SJCRH30 (cell line): Measurements from ENCODE around the gene AKAIN1. TPM values are rescaled to one million over a fixed set of nuclear protein-coding genes. Genes with fewer than 3 reads are reported as not detected.

Experiments used
- DNase-seq, 2 experiments: peaks; one replicate each; pipeline ENCODE4 v3.0.0-alpha.2; 2015 to 2020
- H3K27ac ChIP-seq: fragments of 250-450 bp; sonication (Bioruptor Pico); 2 replicates; pipeline ENCODE4 v1.5.1; 2020; ENCODE audit warnings: mild to moderate bottlenecking, moderate library complexity
- H3K27me3 ChIP-seq: fragments of 250-450 bp; sonication (Bioruptor Pico); 2 replicates; pipeline ENCODE4 v1.5.1; 2020; ENCODE audit warnings: mild to moderate bottlenecking, moderate library complexity
- H3K36me3 ChIP-seq: fragments of 250-450 bp; sonication (Bioruptor Pico); 2 replicates; pipeline ENCODE4 v1.5.1; 2020; ENCODE audit warnings: mild to moderate bottlenecking, moderate library complexity
- H3K4me1 ChIP-seq: fragments of 250-450 bp; sonication (Bioruptor Pico); 2 replicates; pipeline ENCODE4 v1.5.1; 2020; ENCODE audit warnings: mild to moderate bottlenecking, moderate library complexity
- H3K4me3 ChIP-seq: fragments of 250-450 bp; sonication (Bioruptor Pico); 2 replicates; pipeline ENCODE4 v1.5.1; 2020; ENCODE audit warnings: mild to moderate bottlenecking, moderate library complexity
- H3K9me3 ChIP-seq: fragments of 250-450 bp; sonication (Bioruptor Pico); replicated peaks from 2 replicates; pipeline ENCODE4 v1.5.1; 2020; ENCODE audit warnings: mild to moderate bottlenecking, moderate library complexity
- total RNA-seq: library from RNA; depleted of rRNA; stranded (reverse); fragments of >200 nt; shearing (Covaris generic); gene quantifications from 2 replicates; pipeline ENCODE4 v1.2.3, GENCODE V29; 2014; rRNA removed

Gene AKAIN1, protein sequence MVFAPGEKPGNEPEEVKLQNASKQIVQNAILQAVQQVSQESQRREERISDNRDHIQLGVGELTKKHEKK
- not detected in 2 replicates for total RNA-seq

DNA sequence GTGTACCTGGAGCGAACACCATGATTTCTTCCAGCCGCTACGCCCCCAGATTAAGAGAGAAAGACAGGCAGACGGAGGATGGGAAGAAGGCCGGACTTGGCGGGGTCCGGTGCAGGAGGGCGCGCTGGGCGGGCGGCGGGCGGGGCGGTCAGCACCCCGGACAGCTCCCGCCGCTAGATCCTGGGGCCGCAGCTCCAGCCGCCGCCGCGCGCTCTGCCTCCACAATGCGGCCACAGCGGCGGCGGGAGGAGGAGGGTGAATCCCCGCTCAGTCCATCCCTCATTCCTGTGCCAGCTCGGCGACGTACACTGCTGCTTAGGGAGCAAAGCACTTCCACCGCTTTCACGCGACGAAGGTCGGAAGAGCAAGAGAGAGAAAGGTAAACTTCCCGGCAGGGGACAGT lies at the start of gene AKAIN1:
Gene AKAIN1 (minus strand): TSS at position 226 of the 403 bp plus-strand sequence. CDS start 204 bp downstream, at position 22.
- Histone ChIP-seq H3K27me3 (no peaks in the 10 kb centered on the region), H3K9me3 (no peaks in the 10 kb centered on the region), H3K4me1 (no peaks in the 10 kb centered on the region), H3K4me3 (no peak within 1 kb of the TSS), H3K27ac (no peak within 1 kb of the TSS), H3K36me3 (no peaks in the 10 kb centered on the region)
- no peak for DNase-seq

GRCh38 chr18:5244941-5245340 lies 47.9 kb upstream of the AKAIN1 start:
- Histone ChIP-seq H3K27ac (no peak overlapping the region), H3K36me3 (no peaks in the 10 kb centered on the region), H3K4me3 (no peak overlapping the region), H3K4me1 (no peaks in the 10 kb centered on the region), H3K9me3 (no peaks in the 10 kb centered on the region), H3K27me3 (no peaks in the 10 kb centered on the region)
- no peak for DNase-seq

GRCh38 chr18:5239447-5239846 lies 42.4 kb upstream of the AKAIN1 start:
- Histone ChIP-seq H3K27me3 (no peaks in the 10 kb centered on the region), H3K27ac (no peak overlapping the region), H3K36me3 (no peaks in the 10 kb centered on the region), H3K4me3 (peak overlapping the region; percentile 71), H3K4me1 (no peaks in the 10 kb centered on the region), H3K9me3 (no peaks in the 10 kb centered on the region)
- DNase-seq = no peak

GRCh38 chr18:5238371-5238976 lies 41.4 kb upstream of the AKAIN1 start:
- H3K27ac ChIP-seq = peak overlapping the region; percentile 93
- no peaks in the 10 kb centered on the region for H3K4me1 ChIP-seq
- H3K27me3 ChIP-seq = no peaks in the 10 kb centered on the region
- no peaks in the 10 kb centered on the region for H3K9me3 ChIP-seq
- DNase-seq = peak; percentile 13 to 39
- H3K36me3 ChIP-seq = no peaks in the 10 kb centered on the region
- peak overlapping the region; percentile 71 for H3K4me3 ChIP-seq

DNA sequence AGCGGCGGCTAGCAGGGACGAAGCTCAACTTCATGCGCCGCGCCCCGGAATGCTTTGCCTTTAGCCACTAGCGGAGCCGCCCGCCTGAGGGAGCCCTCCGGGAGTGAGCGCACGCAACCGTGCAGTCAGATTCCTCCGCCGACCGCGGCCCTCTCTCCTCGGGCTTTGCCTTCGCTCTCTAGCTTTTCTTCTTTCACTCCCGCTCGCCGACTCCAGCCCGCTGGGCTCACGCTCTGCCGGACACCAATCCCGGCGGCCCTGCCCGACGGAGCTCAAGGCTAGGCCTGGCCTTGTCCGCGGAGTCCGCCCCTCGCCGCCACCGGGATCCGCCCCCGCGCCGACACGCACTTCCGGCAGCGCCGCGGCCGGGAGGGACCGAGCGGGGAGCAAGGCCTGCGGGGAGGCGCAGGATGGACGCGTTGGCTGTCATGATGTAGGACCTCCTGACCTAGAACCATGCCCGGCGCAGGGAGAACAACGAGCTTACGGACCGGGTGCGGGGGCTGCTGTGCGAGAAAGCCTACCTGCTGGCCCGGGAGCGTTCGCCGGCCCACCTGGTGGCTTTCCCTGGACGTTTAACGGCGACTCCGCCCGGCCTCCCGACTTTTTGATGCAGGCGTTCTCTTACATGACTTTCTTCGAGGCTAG lies 40.8 kb upstream of the AKAIN1 start:
- peak; percentile 75 to 79 for DNase-seq
- Histone ChIP-seq H3K4me3 (peak overlapping the region; percentile 71), H3K36me3 (no peaks in the 10 kb centered on the region)

DNA sequence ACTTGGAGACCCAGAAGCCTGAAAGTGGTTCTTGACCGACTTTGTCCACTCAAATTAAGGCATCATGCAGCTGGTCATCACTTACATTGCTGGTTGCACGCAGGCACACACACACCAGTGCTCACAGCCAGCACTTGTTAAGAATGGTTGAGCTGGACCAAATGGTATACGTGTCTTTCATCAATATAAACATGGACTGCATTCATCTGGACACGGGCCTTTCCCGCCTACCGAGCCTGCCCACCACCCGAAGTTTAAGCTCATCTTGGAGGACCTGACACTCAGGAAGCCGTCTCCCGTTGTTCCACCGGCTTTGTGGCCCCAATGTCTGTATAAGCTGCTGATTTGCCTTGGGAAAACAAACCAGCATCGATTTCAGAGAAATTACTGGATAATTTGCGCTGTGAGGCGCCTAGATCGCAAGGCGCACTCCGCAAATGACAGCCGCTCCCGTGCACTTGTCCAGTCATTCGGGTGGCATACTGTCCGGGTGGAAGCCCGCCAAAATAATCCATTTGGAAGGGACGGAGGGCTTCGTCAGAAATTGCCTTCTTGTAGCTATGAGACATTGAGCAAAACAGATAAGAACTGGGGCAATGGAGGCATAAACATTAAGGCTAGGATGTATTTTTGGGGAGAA lies 40.1 kb upstream of the AKAIN1 start:
- Histone ChIP-seq H3K36me3 (no peaks in the 10 kb centered on the region), H3K27ac (peak overlapping the region; percentile 93), H3K4me3 (peak overlapping the region; percentile 71), H3K4me1 (no peaks in the 10 kb centered on the region), H3K9me3 (no peaks in the 10 kb centered on the region), H3K27me3 (no peaks in the 10 kb centered on the region)
- DNase-seq = no peak

More for the DNA sequence above, 40.8 kb upstream of the AKAIN1 start:
- Histone ChIP-seq H3K27me3 (no peaks in the 10 kb centered on the region), H3K27ac (peak overlapping the region; percentile 93), H3K4me1 (no peaks in the 10 kb centered on the region), H3K9me3 (no peaks in the 10 kb centered on the region)

DNA sequence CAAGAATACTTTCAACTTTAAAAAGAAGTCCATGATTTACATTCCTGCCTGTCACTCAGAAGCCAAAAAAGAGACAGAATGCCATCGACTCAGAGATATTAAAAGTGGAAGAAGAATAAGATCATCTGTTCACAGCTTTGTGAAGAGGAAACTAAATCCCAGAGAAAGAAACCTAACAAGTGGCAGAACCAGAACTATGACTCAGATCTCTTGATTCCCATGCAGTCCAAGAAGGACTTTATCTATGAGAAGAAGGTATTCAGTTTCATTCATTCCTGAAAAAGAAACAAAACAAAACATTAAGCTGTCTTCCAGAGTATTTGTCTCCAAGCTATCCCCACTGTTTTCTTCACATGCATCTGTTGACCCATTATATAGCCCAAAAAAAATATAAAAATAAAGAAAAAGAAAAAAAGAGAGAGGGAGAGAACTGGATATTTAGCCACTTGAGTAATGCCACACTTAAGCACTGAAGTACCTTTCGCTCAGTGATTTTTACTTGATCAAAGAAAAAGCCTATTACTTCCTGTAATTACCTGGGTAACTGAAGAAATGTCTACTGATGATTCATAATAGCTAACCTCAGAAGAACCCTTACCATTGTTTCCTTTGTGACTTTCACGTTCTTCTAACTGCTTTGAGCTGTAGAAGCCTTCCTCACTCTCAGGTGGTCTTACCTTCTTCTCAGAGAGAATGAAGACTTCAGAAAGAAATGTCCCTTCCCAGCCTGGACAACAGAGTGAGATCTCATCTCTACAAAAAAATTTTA lies 17.7 kb upstream of the AKAIN1 start:
- H3K4me3 ChIP-seq = no peak overlapping the region
- no peaks in the 10 kb centered on the region for H3K9me3 ChIP-seq
- H3K4me1 ChIP-seq = no peaks in the 10 kb centered on the region
- no peaks in the 10 kb centered on the region for H3K27me3 ChIP-seq
- no peak for DNase-seq
- no peak overlapping the region for H3K27ac ChIP-seq
- no peaks in the 10 kb centered on the region for H3K36me3 ChIP-seq

DNA sequence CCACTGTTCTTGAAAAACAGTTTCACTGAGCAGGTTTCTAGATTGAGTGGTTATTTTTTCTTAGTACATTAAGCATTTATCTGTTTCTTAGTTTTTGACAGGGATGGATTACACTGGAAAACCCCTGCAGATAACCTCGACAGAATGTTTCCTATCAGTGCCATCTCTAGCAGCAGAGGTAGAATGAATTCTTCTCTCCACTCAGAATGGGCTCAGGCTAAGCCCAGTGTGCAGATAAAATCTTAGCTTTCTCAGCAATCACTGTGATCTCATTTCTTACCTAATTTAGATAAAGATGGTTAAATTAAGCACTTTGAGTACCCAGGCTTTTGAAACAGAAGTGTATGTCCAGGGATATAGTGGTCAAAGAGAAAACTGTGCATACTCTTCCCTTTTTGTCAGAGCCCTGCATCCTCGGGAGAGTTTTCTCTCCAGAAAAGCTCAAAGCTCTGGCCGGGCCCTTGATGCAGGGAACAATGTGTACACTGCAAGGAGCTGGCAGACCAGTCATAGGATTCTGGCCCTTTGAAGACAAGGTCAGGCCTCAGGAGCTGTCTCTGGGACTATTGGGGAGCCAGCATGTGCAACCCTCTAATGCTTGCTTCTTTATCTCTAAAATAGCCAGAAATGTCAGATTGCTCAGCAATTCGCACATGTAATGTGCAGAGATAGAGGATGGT lies 10.6 kb upstream of the AKAIN1 start:
- H3K27ac ChIP-seq = no peak overlapping the region
- H3K9me3 ChIP-seq = no peaks in the 10 kb centered on the region
- H3K27me3 ChIP-seq = no peaks in the 10 kb centered on the region
- no peaks in the 10 kb centered on the region for H3K36me3 ChIP-seq
- DNase-seq = no peak
- no peaks in the 10 kb centered on the region for H3K4me1 ChIP-seq
- no peak overlapping the region for H3K4me3 ChIP-seq

DNA sequence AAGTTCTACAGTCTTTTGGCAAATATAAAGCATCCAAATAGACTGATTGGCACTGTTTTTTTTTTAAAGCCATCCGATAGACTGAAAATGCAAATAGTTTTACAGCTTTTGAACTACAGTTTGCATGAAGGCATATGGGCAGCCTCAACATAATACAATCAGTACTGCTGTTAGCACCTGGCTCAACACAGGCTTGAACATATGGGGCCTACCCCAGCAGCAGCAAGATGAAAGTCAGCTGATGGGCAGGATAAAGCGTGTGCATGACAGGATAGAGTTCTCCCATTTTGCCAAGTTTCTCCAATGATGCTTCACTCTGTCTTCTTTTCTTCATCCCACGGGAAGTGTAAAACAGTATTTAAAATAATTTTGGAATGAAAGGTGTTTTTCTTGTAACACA lies 1.3 kb upstream of the AKAIN1 start:
- no peaks in the 10 kb centered on the region for H3K27me3 ChIP-seq

GRCh38 chr18:5197461-5197860 lies 404 bp upstream of the AKAIN1 start:
- no peaks in the 10 kb centered on the region for H3K27me3 ChIP-seq
- H3K36me3 ChIP-seq = no peaks in the 10 kb centered on the region
- no peak overlapping the region for H3K4me3 ChIP-seq
- no peaks in the 10 kb centered on the region for H3K4me1 ChIP-seq
- no peak overlapping the region for H3K27ac ChIP-seq
- H3K9me3 ChIP-seq = no peaks in the 10 kb centered on the region
- no peak for DNase-seq

More for the DNA sequence above, 1.3 kb upstream of the AKAIN1 start:
- H3K4me3 ChIP-seq = no peak overlapping the region
- no peaks in the 10 kb centered on the region for H3K4me1 ChIP-seq
- H3K27ac ChIP-seq = no peak overlapping the region
- no peaks in the 10 kb centered on the region for H3K36me3 ChIP-seq
- no peak for DNase-seq
- H3K9me3 ChIP-seq = no peaks in the 10 kb centered on the region

- no peaks in the 10 kb centered on the region for H3K27me3 ChIP-seq
- no peak for DNase-seq
- H3K4me1 ChIP-seq = no peaks in the 10 kb centered on the region
- no peak overlapping the region for H3K27ac ChIP-seq
- no peak overlapping the region for H3K4me3 ChIP-seq
- H3K36me3 ChIP-seq = no peaks in the 10 kb centered on the region
- H3K9me3 ChIP-seq = no peaks in the 10 kb centered on the region
Measured at GRCh38 chr18:5196253-5197031, 615 bp downstream of the AKAIN1 start.

DNA sequence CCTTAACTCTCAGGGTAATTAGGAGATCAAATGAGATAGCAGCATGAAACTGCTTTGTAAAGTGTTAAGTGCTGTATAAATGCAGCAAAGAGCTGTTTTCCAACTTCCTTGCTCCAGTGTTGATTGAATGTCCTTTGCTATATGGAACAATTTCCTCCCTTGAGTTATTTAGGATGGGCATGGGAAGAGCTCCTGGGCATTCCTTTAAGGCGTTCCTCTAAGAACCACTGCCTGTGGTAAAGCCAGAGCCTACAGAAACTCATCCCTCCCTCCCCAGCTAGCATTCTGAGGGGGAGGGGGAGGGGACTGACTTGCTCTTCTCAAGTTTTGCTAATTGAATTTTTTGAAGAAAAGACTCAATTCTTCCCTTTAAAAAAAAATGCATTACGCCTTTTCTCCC lies 1.4 kb downstream of the AKAIN1 start:
- DNase-seq = no peak
- Histone ChIP-seq H3K9me3 (no peaks in the 10 kb centered on the region), H3K27me3 (no peaks in the 10 kb centered on the region), H3K36me3 (no peaks in the 10 kb centered on the region), H3K27ac (no peak overlapping the region), H3K4me3 (no peak overlapping the region), H3K4me1 (no peaks in the 10 kb centered on the region)

DNA sequence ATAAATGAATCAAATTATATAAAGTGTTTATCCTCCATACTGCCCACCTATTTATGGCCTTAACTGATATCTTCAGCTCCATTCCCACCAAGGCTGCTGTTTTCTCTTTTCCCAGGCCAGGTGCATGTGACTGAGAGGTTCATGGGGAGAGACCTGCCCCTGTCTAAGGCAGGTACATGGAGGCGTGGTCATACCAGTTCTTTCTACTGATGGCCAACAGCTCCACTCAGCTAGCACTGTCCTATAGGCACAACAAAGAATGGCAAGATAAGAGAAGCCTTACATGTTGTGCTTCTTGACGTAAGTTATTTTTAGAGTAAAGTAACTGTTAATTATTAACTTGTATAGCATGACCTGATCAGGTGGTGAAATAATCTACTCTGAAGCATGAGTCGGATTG lies 16.8 kb downstream of the AKAIN1 start:
- DNase-seq = no peak
- H3K27ac ChIP-seq = no peak overlapping the region
- H3K9me3 ChIP-seq = no peaks in the 10 kb centered on the region
- H3K27me3 ChIP-seq = no peaks in the 10 kb centered on the region
- no peaks in the 10 kb centered on the region for H3K36me3 ChIP-seq
- no peak overlapping the region for H3K4me3 ChIP-seq
- H3K4me1 ChIP-seq = no peaks in the 10 kb centered on the region

DNA sequence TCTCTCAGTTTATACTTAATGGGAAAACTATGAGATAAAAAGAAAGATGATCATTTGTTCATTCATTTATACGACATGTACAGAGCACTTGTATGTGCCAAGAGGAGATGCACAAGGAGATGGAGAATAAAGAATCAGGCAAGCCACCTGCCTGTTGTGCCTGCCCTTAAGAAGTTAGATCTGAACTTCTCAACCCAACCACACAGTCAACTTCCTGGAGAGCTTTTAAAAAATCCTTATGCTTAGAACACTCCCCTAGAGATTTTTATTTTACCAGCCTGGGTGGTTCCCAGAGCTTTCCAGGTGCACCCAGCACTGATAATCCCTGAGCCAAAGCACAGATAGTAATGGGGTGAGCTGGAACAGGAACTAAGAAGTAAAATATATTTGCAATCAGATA lies 18.5 kb downstream of the AKAIN1 start:
- no peaks in the 10 kb centered on the region for H3K9me3 ChIP-seq
- H3K36me3 ChIP-seq = no peaks in the 10 kb centered on the region
- H3K27ac ChIP-seq = no peak overlapping the region
- H3K4me1 ChIP-seq = no peaks in the 10 kb centered on the region
- no peak for DNase-seq
- H3K27me3 ChIP-seq = no peaks in the 10 kb centered on the region
- no peak overlapping the region for H3K4me3 ChIP-seq
